ENCODE data around the gene CHMP4A.

Gene CHMP4A

DNA sequence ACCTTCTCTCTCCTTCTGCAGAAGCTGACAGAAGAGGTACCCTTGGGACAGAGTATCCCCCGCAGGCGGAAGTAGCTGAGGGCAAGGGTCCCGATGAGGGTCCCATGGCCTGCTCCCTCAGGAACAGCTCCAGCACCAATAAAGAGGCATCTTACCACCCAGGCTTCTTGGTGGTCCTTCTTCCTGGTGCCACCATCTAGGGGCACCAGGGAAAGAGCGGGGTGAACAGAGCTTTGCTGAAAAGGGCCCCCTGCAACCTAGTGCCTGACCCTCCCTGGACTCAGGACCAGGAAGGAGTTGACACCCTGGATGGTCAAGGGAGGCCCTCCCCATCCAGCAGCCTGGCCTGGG lies 52.8 kb downstream of the CHMP4A start:
- TF ChIP-seq, protein P1, sequence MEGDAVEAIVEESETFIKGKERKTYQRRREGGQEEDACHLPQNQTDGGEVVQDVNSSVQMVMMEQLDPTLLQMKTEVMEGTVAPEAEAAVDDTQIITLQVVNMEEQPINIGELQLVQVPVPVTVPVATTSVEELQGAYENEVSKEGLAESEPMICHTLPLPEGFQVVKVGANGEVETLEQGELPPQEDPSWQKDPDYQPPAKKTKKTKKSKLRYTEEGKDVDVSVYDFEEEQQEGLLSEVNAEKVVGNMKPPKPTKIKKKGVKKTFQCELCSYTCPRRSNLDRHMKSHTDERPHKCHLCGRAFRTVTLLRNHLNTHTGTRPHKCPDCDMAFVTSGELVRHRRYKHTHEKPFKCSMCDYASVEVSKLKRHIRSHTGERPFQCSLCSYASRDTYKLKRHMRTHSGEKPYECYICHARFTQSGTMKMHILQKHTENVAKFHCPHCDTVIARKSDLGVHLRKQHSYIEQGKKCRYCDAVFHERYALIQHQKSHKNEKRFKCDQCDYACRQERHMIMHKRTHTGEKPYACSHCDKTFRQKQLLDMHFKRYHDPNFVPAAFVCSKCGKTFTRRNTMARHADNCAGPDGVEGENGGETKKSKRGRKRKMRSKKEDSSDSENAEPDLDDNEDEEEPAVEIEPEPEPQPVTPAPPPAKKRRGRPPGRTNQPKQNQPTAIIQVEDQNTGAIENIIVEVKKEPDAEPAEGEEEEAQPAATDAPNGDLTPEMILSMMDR (IDR thresholded peaks at IDR 0.05; ENCODE audit: borderline replicate concordance, insufficient read depth, low read depth, low read length) = no peak
- H3K4me3 ChIP-seq (ENCODE audit: low read depth, low read length) = no peak overlapping the region

DNA sequence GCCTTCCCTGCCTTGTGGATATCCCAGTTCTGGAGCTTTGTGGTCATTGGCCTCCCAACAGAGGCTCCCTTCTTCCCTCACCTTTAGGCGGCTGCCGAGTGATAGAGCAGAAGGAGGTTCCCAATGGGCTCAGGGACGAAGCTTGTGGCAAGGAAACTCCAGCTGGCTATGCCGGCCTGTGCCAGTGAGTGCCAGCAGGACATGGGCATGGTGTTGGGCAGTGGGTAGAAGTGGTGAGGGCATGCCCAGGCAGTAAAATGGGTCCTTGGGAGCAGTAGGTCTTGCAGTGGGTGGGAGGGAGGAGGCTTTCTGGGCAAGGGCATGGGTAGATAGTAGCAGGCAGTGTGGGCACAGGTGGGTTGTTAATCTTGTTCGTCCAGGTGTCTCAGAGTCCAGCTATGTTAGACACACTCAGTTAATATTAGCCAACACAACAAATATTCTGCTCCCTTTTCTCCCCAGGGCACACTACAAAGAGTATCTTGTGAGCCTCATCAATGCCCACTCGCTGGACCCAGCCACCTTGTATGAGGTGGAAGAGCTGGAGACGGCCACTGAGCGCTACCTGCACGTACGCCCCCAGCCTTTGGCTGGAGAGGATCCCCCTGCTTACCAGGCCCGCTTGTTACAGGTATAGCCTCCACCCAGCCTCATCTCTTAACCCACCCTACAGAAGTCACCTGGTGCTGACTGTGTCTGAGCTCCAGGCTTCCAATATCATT lies 53.4 kb downstream of the CHMP4A start:
- TF ChIP-seq, protein P1 (IDR thresholded peaks at IDR 0.05; ENCODE audit: borderline replicate concordance, insufficient read depth, low read depth, low read length) = no peak
- no peak overlapping the region for H3K4me3 ChIP-seq (ENCODE audit: low read depth, low read length)

Data from GM12875 (cell line).